ENCODE results near the gene CCK.

Gene CCK

GRCh38 chr3:42254566-42254965 is 11.4 kb downstream of the CCK start:
- H3K36me3 Mint-ChIP-seq, result no peaks in the 10 kb centered on the region
- H3K4me3 Mint-ChIP-seq, result no peak overlapping the region
- peaks cover 6% of the 10 kb centered on the region for H3K4me1 Mint-ChIP-seq
- no peak overlapping the region for H3K27ac Mint-ChIP-seq
- H3K27me3 Mint-ChIP-seq, result peaks cover 2% of the 10 kb centered on the region
- H3K9me3 Mint-ChIP-seq, result no peaks in the 10 kb centered on the region

GRCh38 chr3:42250761-42251160 is 15.2 kb downstream of the CCK start:
- Mint-ChIP-seq H3K4me3 (no peak overlapping the region), H3K4me1 (peaks cover 13% of the 10 kb centered on the region), H3K27ac (no peak overlapping the region), H3K9me3 (no peaks in the 10 kb centered on the region), H3K36me3 (no peaks in the 10 kb centered on the region), H3K27me3 (no peaks in the 10 kb centered on the region)

- H3K9me3 Mint-ChIP-seq, result no peaks in the 10 kb centered on the region
- H3K4me3 Mint-ChIP-seq, result peak overlapping the region; percentile 5
- no peaks in the 10 kb centered on the region for H3K36me3 Mint-ChIP-seq
- no peaks in the 10 kb centered on the region for H3K27me3 Mint-ChIP-seq
- H3K4me1 Mint-ChIP-seq, result peaks cover 13% of the 10 kb centered on the region
- H3K27ac Mint-ChIP-seq, result no peak overlapping the region
These were observed 18.4 kb downstream of the CCK start for GRCh38 chr3:42247576-42248027.

- H3K27ac Mint-ChIP-seq, result no peak overlapping the region
- no peaks in the 10 kb centered on the region for H3K9me3 Mint-ChIP-seq
- H3K27me3 Mint-ChIP-seq, result no peaks in the 10 kb centered on the region
- H3K4me1 Mint-ChIP-seq, result peaks cover 13% of the 10 kb centered on the region
- H3K4me3 Mint-ChIP-seq, result no peak overlapping the region
- H3K36me3 Mint-ChIP-seq, result no peaks in the 10 kb centered on the region
These were observed 19.9 kb downstream of the CCK start for GRCh38 chr3:42246091-42246490.

- Mint-ChIP-seq H3K36me3 (peaks cover 6% of the 10 kb centered on the region), H3K27ac (no peak overlapping the region), H3K27me3 (peaks cover 19% of the 10 kb centered on the region), H3K4me3 (no peak overlapping the region), H3K9me3 (peaks cover 9% of the 10 kb centered on the region), H3K4me1 (no peaks in the 10 kb centered on the region)
These were observed 29.4 kb downstream of the CCK start for GRCh38 chr3:42236611-42237010.

GRCh38 chr3:42235532-42235931 is 30.5 kb downstream of the CCK start:
- peaks cover 9% of the 10 kb centered on the region for H3K9me3 Mint-ChIP-seq
- H3K27me3 Mint-ChIP-seq, result peaks cover 19% of the 10 kb centered on the region
- no peak overlapping the region for H3K27ac Mint-ChIP-seq
- H3K4me3 Mint-ChIP-seq, result no peak overlapping the region
- peaks cover 6% of the 10 kb centered on the region for H3K36me3 Mint-ChIP-seq
- no peaks in the 10 kb centered on the region for H3K4me1 Mint-ChIP-seq

GRCh38 chr3:42230860-42231259 is 35.1 kb downstream of the CCK start:
- peaks cover 2% of the 10 kb centered on the region for H3K9me3 Mint-ChIP-seq
- no peak overlapping the region for H3K27ac Mint-ChIP-seq
- peaks cover 12% of the 10 kb centered on the region for H3K27me3 Mint-ChIP-seq
- H3K36me3 Mint-ChIP-seq, result peaks cover 2% of the 10 kb centered on the region
- no peaks in the 10 kb centered on the region for H3K4me1 Mint-ChIP-seq
- H3K4me3 Mint-ChIP-seq, result no peak overlapping the region

- H3K4me1 Mint-ChIP-seq, result no peaks in the 10 kb centered on the region
- peaks cover 4% of the 10 kb centered on the region for H3K36me3 Mint-ChIP-seq
- no peak overlapping the region for H3K4me3 Mint-ChIP-seq
- no peak overlapping the region for H3K27ac Mint-ChIP-seq
- H3K9me3 Mint-ChIP-seq, result no peaks in the 10 kb centered on the region
- H3K27me3 Mint-ChIP-seq, result peaks cover 10% of the 10 kb centered on the region
These were observed 35.9 kb downstream of the CCK start for GRCh38 chr3:42229942-42230688.

GRCh38 chr3:42229266-42229941 is 36.6 kb downstream of the CCK start:
- Mint-ChIP-seq H3K9me3 (no peaks in the 10 kb centered on the region), H3K4me1 (no peaks in the 10 kb centered on the region)

GRCh38 chr3:42228796-42229195 is 37.2 kb downstream of the CCK start:
- Mint-ChIP-seq H3K27ac (no peak overlapping the region), H3K27me3 (no peaks in the 10 kb centered on the region), H3K36me3 (peaks cover 7% of the 10 kb centered on the region), H3K4me3 (no peak overlapping the region), H3K4me1 (no peaks in the 10 kb centered on the region), H3K9me3 (no peaks in the 10 kb centered on the region)

More at GRCh38 chr3:42229266-42229941, 36.6 kb downstream of the CCK start:
- peaks cover 4% of the 10 kb centered on the region for H3K27me3 Mint-ChIP-seq
- no peak overlapping the region for H3K27ac Mint-ChIP-seq
- peaks cover 4% of the 10 kb centered on the region for H3K36me3 Mint-ChIP-seq
- H3K4me3 Mint-ChIP-seq, result no peak overlapping the region

GRCh38 chr3:42226470-42227425 is 39.2 kb downstream of the CCK start:
- Mint-ChIP-seq H3K27me3 (no peaks in the 10 kb centered on the region), H3K36me3 (peaks cover 9% of the 10 kb centered on the region), H3K9me3 (no peaks in the 10 kb centered on the region), H3K27ac (no peak overlapping the region), H3K4me1 (no peaks in the 10 kb centered on the region), H3K4me3 (no peak overlapping the region)

- Mint-ChIP-seq H3K9me3 (no peaks in the 10 kb centered on the region), H3K36me3 (peaks cover 10% of the 10 kb centered on the region), H3K4me1 (no peaks in the 10 kb centered on the region), H3K4me3 (no peak overlapping the region), H3K27ac (no peak overlapping the region), H3K27me3 (no peaks in the 10 kb centered on the region)
These were observed 40.3 kb downstream of the CCK start for GRCh38 chr3:42225486-42226363.

GRCh38 chr3:42224658-42225421 is 41.1 kb downstream of the CCK start:
- H3K36me3 Mint-ChIP-seq, result peaks cover 14% of the 10 kb centered on the region
- H3K4me3 Mint-ChIP-seq, result no peak overlapping the region
- H3K9me3 Mint-ChIP-seq, result no peaks in the 10 kb centered on the region
- H3K27me3 Mint-ChIP-seq, result no peaks in the 10 kb centered on the region
- H3K27ac Mint-ChIP-seq, result no peak overlapping the region
- no peaks in the 10 kb centered on the region for H3K4me1 Mint-ChIP-seq

- Mint-ChIP-seq H3K27me3 (no peaks in the 10 kb centered on the region), H3K36me3 (peaks cover 14% of the 10 kb centered on the region), H3K27ac (no peak overlapping the region), H3K4me1 (no peaks in the 10 kb centered on the region), H3K9me3 (no peaks in the 10 kb centered on the region), H3K4me3 (no peak overlapping the region)
These were observed 41.8 kb downstream of the CCK start for GRCh38 chr3:42224178-42224577.

All from activated naive CD4-positive, alpha-beta T cell treated with anti-CD3 and anti-CD28 coated beads, Interleukin-2, amount 50 U/mL, for 24 hours (primary cell).